ENCODE results near the gene FASTKD3.
A peak's percentile ranks its signal among the peaks of the same experiment; 100 is the strongest.

FASTKD3 gene

DNA sequence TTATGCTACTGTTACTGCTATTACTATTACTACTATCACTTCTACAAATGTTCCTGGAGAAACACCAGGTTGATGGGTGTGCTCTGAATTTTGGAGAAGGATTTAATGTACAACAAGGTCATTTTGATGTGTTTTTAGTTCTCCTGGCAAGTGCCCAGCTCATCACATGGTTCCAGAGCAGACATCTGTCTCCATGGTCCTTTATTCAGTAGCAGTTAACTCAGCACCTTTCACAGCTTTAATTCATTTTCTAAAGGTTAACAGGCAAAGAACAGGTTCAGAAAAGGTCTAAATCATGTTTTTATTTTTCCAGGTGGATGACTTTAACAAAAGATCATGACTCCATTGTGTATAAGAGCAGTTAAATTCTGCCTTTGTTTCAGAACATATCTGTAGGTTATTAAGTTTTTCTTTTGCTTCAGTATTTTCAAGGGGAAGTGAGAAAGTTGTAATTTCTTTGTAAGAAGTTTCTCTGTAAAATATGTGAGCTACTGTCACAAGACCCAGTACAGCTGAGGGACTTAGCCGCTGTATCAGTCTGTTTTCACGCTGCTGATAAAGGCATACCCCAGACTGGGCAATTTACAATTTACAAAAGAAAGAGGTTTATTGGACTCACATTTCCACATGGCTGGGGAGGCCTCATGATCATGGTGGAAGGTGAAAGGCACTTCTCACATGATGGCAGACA lies 42.1 kb upstream of the FASTKD3 start:
- TF ChIP-seq CTCF (IDR thresholded peaks at IDR 0.05; ENCODE audit: low read depth, low read length) (no peak), EZH2phosphoT487 (IDR thresholded peaks at IDR 0.05; ENCODE audit: low read depth) (no peak)
- Histone ChIP-seq H3K9me3 (ENCODE audit: insufficient read depth, low read length) (peaks cover 7% of the 10 kb centered on the region; the same call in 1 of the 2 replicates), H3K4me3 (ENCODE audit: low read length) (peak overlapping the region; percentile 48), H3K27ac (ENCODE audit: low read length) (peak overlapping the region; percentile 100), H3K27me3 (ENCODE audit: low read depth, low read length) (no peaks in the 10 kb centered on the region), H4K20me1 (ENCODE audit: insufficient read depth, low read length) (no peaks in the 10 kb centered on the region), H3K36me3 (replicated peaks; ENCODE audit: low read depth, low read length) (peaks cover 38% of the 10 kb centered on the region), H2AFZ (ENCODE audit: low read depth, low read length) (no peak overlapping the region), H3K9ac (ENCODE audit: low read length) (peak overlapping the region; percentile 64), H3K79me2 (ENCODE audit: low read length) (no peaks in the 10 kb centered on the region), H3K4me1 (ENCODE audit: low read length) (peaks cover 27% of the 10 kb centered on the region), H3K4me2 (ENCODE audit: low read length) (peak overlapping the region; percentile 73)

- H3K27me3 ChIP-seq (ENCODE audit: low read depth, low read length), result no peaks in the 10 kb centered on the region
Measured at GRCh38 chr5:7908317-7908716, 39.5 kb upstream of the FASTKD3 start.

DNA sequence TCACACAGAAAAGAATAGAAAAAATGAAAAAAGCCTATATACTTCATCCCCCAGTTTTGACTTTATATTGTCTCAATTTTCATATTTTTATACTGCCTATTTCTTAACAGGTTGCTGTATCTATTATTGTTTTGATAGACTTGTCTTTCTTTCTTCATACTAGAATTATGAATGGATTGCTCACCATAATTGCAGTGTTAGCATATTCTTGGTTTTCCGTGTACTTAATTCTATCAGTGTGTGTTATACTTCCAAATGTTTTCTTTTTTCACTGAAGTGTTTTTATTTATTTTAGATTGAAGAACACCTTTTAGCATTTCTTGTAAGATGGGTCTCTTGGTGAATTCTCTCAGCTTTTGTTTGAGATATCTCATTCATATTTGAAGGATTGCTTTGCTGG lies 38.8 kb upstream of the FASTKD3 start:
- Histone ChIP-seq H3K9me3 (ENCODE audit: insufficient read depth, low read length) (peaks cover 7% of the 10 kb centered on the region; the same call in 1 of the 2 replicates), H3K27me3 (ENCODE audit: low read depth, low read length) (no peaks in the 10 kb centered on the region), H4K20me1 (ENCODE audit: insufficient read depth, low read length) (no peaks in the 10 kb centered on the region), H3K9ac (ENCODE audit: low read length) (no peak overlapping the region), H3K4me3 (ENCODE audit: low read length) (no peak overlapping the region), H3K27ac (ENCODE audit: low read length) (no peak overlapping the region), H2AFZ (ENCODE audit: low read depth, low read length) (no peak overlapping the region), H3K36me3 (replicated peaks; ENCODE audit: low read depth, low read length) (peaks cover 61% of the 10 kb centered on the region), H3K79me2 (ENCODE audit: low read length) (no peaks in the 10 kb centered on the region), H3K4me1 (ENCODE audit: low read length) (peaks cover 39% of the 10 kb centered on the region), H3K4me2 (ENCODE audit: low read length) (no peak overlapping the region)
- TF ChIP-seq CTCF (IDR thresholded peaks at IDR 0.05; ENCODE audit: low read depth, low read length), result no peak
- TF ChIP-seq EZH2phosphoT487 (IDR thresholded peaks at IDR 0.05; ENCODE audit: low read depth), result no peak

More at GRCh38 chr5:7908317-7908716, 39.5 kb upstream of the FASTKD3 start:
- Histone ChIP-seq H3K4me1 (ENCODE audit: low read length) (peaks cover 39% of the 10 kb centered on the region), H3K27ac (ENCODE audit: low read length) (no peak overlapping the region), H3K36me3 (replicated peaks; ENCODE audit: low read depth, low read length) (peaks cover 55% of the 10 kb centered on the region), H2AFZ (ENCODE audit: low read depth, low read length) (no peak overlapping the region), H3K79me2 (ENCODE audit: low read length) (no peaks in the 10 kb centered on the region), H3K4me2 (ENCODE audit: low read length) (no peak overlapping the region), H3K9ac (ENCODE audit: low read length) (no peak overlapping the region), H3K9me3 (ENCODE audit: insufficient read depth, low read length) (peaks cover 7% of the 10 kb centered on the region; the same call in 1 of the 2 replicates), H3K4me3 (ENCODE audit: low read length) (no peak overlapping the region), H4K20me1 (ENCODE audit: insufficient read depth, low read length) (no peaks in the 10 kb centered on the region)
- TF ChIP-seq CTCF (IDR thresholded peaks at IDR 0.05; ENCODE audit: low read depth, low read length) (no peak), EZH2phosphoT487 (IDR thresholded peaks at IDR 0.05; ENCODE audit: low read depth) (no peak)

DNA sequence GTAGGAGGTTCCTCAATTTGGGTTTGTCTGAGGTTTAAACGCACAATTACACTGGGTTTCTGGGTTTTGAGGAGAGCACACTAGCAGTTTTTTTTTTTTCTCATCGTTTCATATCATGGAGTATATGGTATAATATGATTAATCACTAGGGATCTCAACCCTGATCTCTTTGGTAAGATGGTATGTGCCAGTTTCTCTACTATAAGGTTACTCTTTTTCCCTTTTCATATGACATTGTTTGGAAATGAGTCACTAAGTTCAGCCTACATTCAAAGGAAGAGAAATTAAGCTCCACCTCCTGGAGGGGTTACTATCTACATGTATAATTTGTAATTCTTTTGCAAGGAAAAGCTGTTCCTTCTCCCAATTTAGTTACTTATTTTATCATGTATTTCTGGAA lies 35.3 kb upstream of the FASTKD3 start:
- Histone ChIP-seq H3K36me3 (replicated peaks; ENCODE audit: low read depth, low read length) (peaks cover 62% of the 10 kb centered on the region), H2AFZ (ENCODE audit: low read depth, low read length) (no peak overlapping the region), H3K27me3 (ENCODE audit: low read depth, low read length) (no peaks in the 10 kb centered on the region), H3K9ac (ENCODE audit: low read length) (no peak overlapping the region), H3K4me3 (ENCODE audit: low read length) (no peak overlapping the region), H3K9me3 (ENCODE audit: insufficient read depth, low read length) (peaks cover 4% of the 10 kb centered on the region; the same call in 1 of the 2 replicates), H3K4me2 (ENCODE audit: low read length) (no peak overlapping the region), H3K4me1 (ENCODE audit: low read length) (peaks cover 12% of the 10 kb centered on the region), H3K79me2 (ENCODE audit: low read length) (no peaks in the 10 kb centered on the region), H4K20me1 (ENCODE audit: insufficient read depth, low read length) (no peaks in the 10 kb centered on the region), H3K27ac (ENCODE audit: low read length) (peak overlapping the region; percentile 27; the same call in 1 of the 2 replicates)
- TF ChIP-seq EZH2phosphoT487 (IDR thresholded peaks at IDR 0.05; ENCODE audit: low read depth) (no peak), CTCF (IDR thresholded peaks at IDR 0.05; ENCODE audit: low read depth, low read length) (no peak)
